ENCODE results near the gene RHBDL3.

The RHBDL3 gene

GRCh38 chr17:32283745-32284201, 18.1 kb downstream of the RHBDL3 start:
- DNase-seq (ENCODE audit: low spot score): no peak

DNA sequence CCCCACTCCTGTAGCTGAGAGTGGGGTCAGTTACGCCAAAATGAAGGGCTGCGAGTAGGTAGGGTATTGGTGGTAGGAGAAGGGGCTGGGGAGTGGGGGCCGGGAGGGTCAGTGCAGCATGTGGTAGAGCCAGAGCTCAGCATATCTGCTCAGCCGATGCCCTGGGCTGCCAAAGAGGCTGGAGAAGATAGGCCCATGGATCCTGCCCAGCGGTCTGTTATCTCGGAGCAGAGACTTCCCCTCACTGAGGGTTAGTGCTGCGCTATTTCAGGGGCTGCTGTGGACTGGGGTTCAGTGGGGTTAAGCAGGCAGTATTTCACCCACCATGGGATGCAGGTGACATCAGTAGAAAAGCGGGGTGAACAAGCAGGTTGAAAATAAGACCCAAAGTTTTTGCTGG, 19.7 kb downstream of the RHBDL3 start:
- TF ChIP-seq, protein P1, sequence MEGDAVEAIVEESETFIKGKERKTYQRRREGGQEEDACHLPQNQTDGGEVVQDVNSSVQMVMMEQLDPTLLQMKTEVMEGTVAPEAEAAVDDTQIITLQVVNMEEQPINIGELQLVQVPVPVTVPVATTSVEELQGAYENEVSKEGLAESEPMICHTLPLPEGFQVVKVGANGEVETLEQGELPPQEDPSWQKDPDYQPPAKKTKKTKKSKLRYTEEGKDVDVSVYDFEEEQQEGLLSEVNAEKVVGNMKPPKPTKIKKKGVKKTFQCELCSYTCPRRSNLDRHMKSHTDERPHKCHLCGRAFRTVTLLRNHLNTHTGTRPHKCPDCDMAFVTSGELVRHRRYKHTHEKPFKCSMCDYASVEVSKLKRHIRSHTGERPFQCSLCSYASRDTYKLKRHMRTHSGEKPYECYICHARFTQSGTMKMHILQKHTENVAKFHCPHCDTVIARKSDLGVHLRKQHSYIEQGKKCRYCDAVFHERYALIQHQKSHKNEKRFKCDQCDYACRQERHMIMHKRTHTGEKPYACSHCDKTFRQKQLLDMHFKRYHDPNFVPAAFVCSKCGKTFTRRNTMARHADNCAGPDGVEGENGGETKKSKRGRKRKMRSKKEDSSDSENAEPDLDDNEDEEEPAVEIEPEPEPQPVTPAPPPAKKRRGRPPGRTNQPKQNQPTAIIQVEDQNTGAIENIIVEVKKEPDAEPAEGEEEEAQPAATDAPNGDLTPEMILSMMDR (IDR thresholded peaks at IDR 0.05; ENCODE audit: extremely low read depth, missing control alignments): no peak
- no peak for DNase-seq (ENCODE audit: low spot score)

More at GRCh38 chr17:32283745-32284201, 18.1 kb downstream of the RHBDL3 start:
- TF ChIP-seq, protein P1 (IDR thresholded peaks at IDR 0.05; ENCODE audit: extremely low read depth, missing control alignments): no peak

GRCh38 chr17:32285746-32286517, 20.3 kb downstream of the RHBDL3 start:
- TF ChIP-seq, protein P1 (IDR thresholded peaks at IDR 0.05; ENCODE audit: extremely low read depth, missing control alignments): no peak
- no peak for DNase-seq (ENCODE audit: low spot score)

DNA sequence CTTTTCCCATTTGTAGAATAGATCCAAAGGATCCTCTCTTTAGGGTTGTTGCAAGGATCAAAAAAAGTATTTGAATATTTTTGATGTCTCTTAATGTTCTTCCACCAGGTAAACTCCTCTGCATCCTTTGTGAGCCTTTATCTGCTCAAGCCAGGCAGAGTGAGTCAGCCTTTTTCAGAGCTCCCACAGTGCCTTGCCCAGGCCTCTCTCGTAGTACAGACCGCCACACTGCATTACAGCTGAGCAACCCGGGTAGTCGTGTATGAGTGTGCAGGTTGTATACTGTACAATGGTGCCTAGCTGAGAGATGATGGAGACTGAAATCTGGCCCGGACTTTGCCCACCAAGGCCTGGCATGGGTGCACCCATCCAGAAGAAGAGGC, 20.9 kb downstream of the RHBDL3 start:
- TF ChIP-seq, protein P1 (IDR thresholded peaks at IDR 0.05; ENCODE audit: extremely low read depth, missing control alignments): no peak
- no peak for DNase-seq (ENCODE audit: low spot score)

- TF ChIP-seq, protein P1 (IDR thresholded peaks at IDR 0.05; ENCODE audit: extremely low read depth, missing control alignments): no peak
- no peak for DNase-seq (ENCODE audit: low spot score)
These were observed 22.3 kb downstream of the RHBDL3 start for GRCh38 chr17:32287804-32288511.

DNA sequence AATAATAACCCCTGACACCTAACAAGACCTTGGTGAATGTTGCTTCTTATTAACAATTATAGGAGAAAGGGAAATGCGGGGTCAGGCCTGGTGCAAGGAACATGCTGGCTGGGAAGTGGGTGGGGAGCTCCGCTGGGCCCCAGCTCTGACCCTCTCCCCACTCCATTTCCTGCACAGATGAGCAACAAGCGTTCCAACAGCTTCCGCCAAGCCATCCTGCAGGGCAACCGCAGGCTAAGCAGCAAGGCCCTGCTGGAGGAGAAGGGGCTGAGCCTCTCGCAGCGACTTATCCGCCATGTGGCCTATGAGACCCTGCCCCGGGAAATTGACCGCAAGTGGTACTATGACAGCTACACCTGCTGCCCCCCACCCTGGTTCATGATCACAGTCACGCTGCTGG, 23.0 kb downstream of the RHBDL3 start:
- no peak for DNase-seq (ENCODE audit: low spot score)

More for the DNA sequence above, 23.0 kb downstream of the RHBDL3 start:
- TF ChIP-seq, protein P1 (IDR thresholded peaks at IDR 0.05; ENCODE audit: extremely low read depth, missing control alignments): no peak

Measured in GM20000 (cell line).